Medulla oblongata (tissue), 1 donor: Measurements from ENCODE around the gene CPE.
"Not testable (repeated sequence)": the region's sequence is repeated elsewhere in the genome, so short reads cannot be mapped to it uniquely, and the experiment has no call there.

ENCODE experiments used
- DNase-seq: peaks from one replicate; pipeline ENCODE4 v3.0.0-alpha.2; 2015; ENCODE audit errors: extremely low spot score

The CPE gene

GRCh38 chr4:165462009-165462408, 83.2 kb downstream of the CPE start:
- no peak for DNase-seq

GRCh38 chr4:165464376-165464775, 85.6 kb downstream of the CPE start:
- no peak for DNase-seq

- DNase-seq = peak; percentile 63
Observed at GRCh38 chr4:165464813-165465381, 86.1 kb downstream of the CPE start.

- DNase-seq = no peak
Observed at GRCh38 chr4:165470009-165470408, 91.2 kb downstream of the CPE start.

- no peak for DNase-seq
Observed at GRCh38 chr4:165472943-165473676, 94.3 kb downstream of the CPE start.

- DNase-seq = no peak
Observed at GRCh38 chr4:165474784-165475705, 96.2 kb downstream of the CPE start.

- no peak for DNase-seq
Observed at GRCh38 chr4:165475706-165476070, 96.9 kb downstream of the CPE start.

- DNase-seq = no peak
Observed at GRCh38 chr4:165476214-165477098, 97.6 kb downstream of the CPE start.

- no peak for DNase-seq
Observed at GRCh38 chr4:165477799-165478198, 99.0 kb downstream of the CPE start.

GRCh38 chr4:165478260-165478659, 99.5 kb downstream of the CPE start:
- no peak for DNase-seq

GRCh38 chr4:165481053-165481835, 102.4 kb downstream of the CPE start:
- DNase-seq = no peak

- no peak for DNase-seq
Observed at GRCh38 chr4:165489786-165490185, 111.0 kb downstream of the CPE start.

GRCh38 chr4:165492583-165492982, 113.8 kb downstream of the CPE start:
- DNase-seq = not testable (repeated sequence)

GRCh38 chr4:165493359-165493758, 114.6 kb downstream of the CPE start:
- DNase-seq = peak; percentile 42

- no peak for DNase-seq
Observed at GRCh38 chr4:165502916-165503907, 124.4 kb downstream of the CPE start.

GRCh38 chr4:165504184-165504583, 125.4 kb downstream of the CPE start:
- DNase-seq = no peak

- DNase-seq = no peak
Observed at GRCh38 chr4:165505958-165506837, 127.4 kb downstream of the CPE start.

GRCh38 chr4:165506849-165507248, 128.0 kb downstream of the CPE start:
- DNase-seq = peak; percentile 3

- DNase-seq = no peak
Observed at GRCh38 chr4:165507381-165507780, 128.6 kb downstream of the CPE start.
